ENCODE measurements around the gene SDK2.

Gene SDK2

DNA sequence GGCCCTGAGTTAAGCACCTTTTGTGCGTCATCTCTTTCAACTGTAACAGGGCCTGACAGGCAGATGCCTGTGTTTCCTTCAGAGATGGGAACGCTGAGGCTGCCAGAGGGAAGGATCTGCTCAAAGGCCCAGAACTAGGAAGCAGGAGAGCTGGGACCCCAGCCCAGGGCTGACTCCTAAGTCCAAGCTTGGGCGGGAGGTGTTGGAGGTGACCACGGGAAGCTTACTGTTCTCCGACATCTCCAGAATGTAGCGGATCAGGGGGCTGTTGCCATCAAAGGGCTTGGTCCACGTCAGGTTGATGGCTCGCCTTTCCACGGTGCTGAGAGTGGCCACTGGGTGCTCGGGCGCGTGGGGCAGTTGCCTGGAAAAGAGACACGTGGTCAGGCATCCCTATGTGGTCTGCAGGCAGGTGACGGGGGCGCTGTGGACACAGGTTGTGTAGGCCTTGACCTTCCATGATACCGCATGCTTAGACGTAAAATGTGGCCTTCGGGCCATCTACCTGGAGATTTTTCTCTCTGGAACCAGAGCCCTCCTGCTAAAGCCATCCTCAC is 221.0 kb downstream of the SDK2 start:
- H3K4me1 Mint-ChIP-seq (ENCODE audit: low read depth in 2 of 2) = no peaks in the 10 kb centered on the region
- H3K27ac Mint-ChIP-seq = no peak overlapping the region
- DNase-seq (no peak), ATAC-seq (replicated peaks) (no peak)
- no peak overlapping the region for H3K4me3 Mint-ChIP-seq
- H3K9me3 Mint-ChIP-seq = no peaks in the 10 kb centered on the region
- H3K36me3 Mint-ChIP-seq (ENCODE audit: insufficient read depth) = no peaks in the 10 kb centered on the region
- H3K27me3 Mint-ChIP-seq = peaks cover 5 to 37% of the 10 kb centered on the region in 2 donors

- H3K27ac Mint-ChIP-seq = no peak overlapping the region
- H3K4me1 Mint-ChIP-seq (ENCODE audit: low read depth in 2 of 2) = no peaks in the 10 kb centered on the region
- no peaks in the 10 kb centered on the region for H3K36me3 Mint-ChIP-seq (ENCODE audit: insufficient read depth)
- no peaks in the 10 kb centered on the region for H3K9me3 Mint-ChIP-seq
- ATAC-seq (replicated peaks) = no peak
- peaks cover 5 to 37% of the 10 kb centered on the region in 2 donors for H3K27me3 Mint-ChIP-seq
- DNase-seq = no peak
- no peak overlapping the region for H3K4me3 Mint-ChIP-seq
These were observed 222.1 kb downstream of the SDK2 start for GRCh38 chr17:73422121-73422520.

GRCh38 chr17:73420897-73421296 is 223.3 kb downstream of the SDK2 start:
- Mint-ChIP-seq H3K4me3 (no peak overlapping the region), H3K36me3 (ENCODE audit: insufficient read depth) (no peaks in the 10 kb centered on the region), H3K27ac (no peak overlapping the region), H3K27me3 (peaks cover 5 to 37% of the 10 kb centered on the region in 2 donors), H3K4me1 (ENCODE audit: low read depth in 2 of 2) (no peaks in the 10 kb centered on the region), H3K9me3 (no peaks in the 10 kb centered on the region)
- ATAC-seq (replicated peaks) (no peak), DNase-seq (no peak)

DNA sequence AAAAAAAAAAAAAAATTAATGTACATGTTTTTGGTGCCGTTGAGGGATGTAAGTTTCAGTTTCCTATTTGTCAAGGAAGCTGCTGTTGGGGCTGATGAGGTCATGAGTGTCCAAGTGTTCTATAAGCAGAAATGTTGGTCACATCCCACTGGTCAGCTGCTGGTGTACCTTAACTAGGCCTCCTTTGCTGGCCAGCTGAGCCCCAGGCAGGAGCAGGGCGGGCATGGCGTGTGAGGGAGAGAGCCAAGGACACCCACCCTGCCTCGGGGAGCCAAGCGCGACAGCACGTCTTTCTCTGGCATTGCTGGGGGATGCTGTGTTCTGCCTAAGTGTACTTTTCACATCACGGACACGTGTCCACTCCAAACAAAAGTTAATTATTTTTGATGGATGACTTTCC is 224.4 kb downstream of the SDK2 start:
- H3K36me3 Mint-ChIP-seq (ENCODE audit: insufficient read depth) = no peaks in the 10 kb centered on the region
- no peaks in the 10 kb centered on the region for H3K4me1 Mint-ChIP-seq (ENCODE audit: low read depth in 2 of 2)
- ATAC-seq (replicated peaks) = no peak
- H3K4me3 Mint-ChIP-seq = no peak overlapping the region
- H3K9me3 Mint-ChIP-seq = no peaks in the 10 kb centered on the region
- DNase-seq = no peak
- H3K27me3 Mint-ChIP-seq = peaks cover 5 to 37% of the 10 kb centered on the region in 2 donors
- H3K27ac Mint-ChIP-seq = no peak overlapping the region

DNA sequence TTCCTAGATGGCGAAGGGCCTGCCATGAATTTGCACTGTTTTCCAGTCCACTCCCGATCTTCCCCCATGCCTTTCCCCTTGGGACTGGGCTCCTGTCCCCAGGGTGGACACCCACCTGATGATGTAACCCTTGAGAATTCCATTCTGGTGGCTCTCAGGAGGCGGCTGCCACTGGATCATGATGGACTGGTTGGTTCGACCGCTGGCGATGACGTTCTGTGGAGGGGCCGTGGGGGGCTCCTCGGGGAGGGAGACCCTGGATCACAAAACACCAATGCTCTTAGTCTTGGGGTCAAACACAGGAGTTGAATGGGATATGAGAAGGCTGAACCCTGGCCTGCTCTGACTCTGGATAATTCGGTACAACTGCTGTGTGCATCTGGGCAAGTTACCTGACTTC is 225.2 kb downstream of the SDK2 start:
- H3K4me3 Mint-ChIP-seq = no peak overlapping the region
- H3K27me3 Mint-ChIP-seq = peaks cover 5 to 37% of the 10 kb centered on the region in 2 donors
- H3K27ac Mint-ChIP-seq = no peak overlapping the region
- DNase-seq (no peak), ATAC-seq (replicated peaks) (no peak)
- peaks cover 3% of the 10 kb centered on the region for H3K36me3 Mint-ChIP-seq (ENCODE audit: insufficient read depth)
- no peaks in the 10 kb centered on the region for H3K4me1 Mint-ChIP-seq (ENCODE audit: low read depth in 2 of 2)
- no peaks in the 10 kb centered on the region for H3K9me3 Mint-ChIP-seq

GRCh38 chr17:73415782-73416181 is 228.5 kb downstream of the SDK2 start:
- Mint-ChIP-seq H3K27me3 (peaks cover 0 to 11% of the 10 kb centered on the region in 2 donors), H3K4me1 (ENCODE audit: low read depth in 2 of 2) (no peaks in the 10 kb centered on the region), H3K27ac (no peak overlapping the region), H3K36me3 (ENCODE audit: insufficient read depth) (peaks cover 6% of the 10 kb centered on the region), H3K4me3 (no peak overlapping the region), H3K9me3 (no peaks in the 10 kb centered on the region)
- DNase-seq (no peak), ATAC-seq (replicated peaks) (no peak)

DNA sequence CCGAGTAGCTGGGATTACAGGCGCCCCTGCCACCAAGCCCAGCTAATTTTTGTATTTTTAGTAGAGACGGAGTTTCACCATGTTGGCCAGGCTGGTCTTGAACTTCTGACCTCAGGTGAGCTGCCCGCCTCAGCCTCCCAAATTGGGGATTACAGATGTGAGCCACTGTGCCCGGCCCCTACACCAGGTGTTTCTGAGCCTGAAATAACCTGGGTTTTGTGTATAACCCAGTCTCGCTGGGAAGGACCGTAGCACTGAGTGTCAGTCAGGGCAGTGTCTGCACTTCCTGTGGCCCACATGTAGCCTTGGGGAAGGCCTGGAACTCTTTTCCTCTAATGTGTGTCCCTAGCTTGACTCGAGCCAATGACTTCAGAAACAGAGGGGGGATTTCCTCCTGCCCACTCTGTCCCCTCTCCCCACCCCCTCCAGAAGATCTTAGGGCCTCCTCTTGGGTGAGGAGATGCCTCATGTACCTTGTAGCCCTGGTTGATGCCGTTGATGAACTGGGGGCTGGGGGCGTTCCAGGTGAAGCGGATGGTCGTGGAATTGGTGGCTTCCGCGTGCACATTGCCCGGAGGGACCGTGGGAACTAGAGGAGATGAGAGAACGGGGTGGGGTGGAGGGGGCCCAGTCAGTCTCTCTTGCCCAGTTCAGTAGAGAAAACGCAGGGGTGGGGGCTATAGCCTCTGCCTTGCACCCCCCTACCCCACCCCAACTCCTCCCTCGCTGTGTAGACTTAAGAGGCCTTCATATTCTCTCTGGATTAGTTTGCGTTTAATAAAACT is 229.9 kb downstream of the SDK2 start:
- ATAC-seq (replicated peaks) (no peak), DNase-seq (no peak)
- Mint-ChIP-seq H3K4me1 (ENCODE audit: low read depth in 2 of 2) (no peaks in the 10 kb centered on the region), H3K4me3 (no peak overlapping the region), H3K27me3 (peaks cover 0 to 8% of the 10 kb centered on the region in 2 donors), H3K27ac (no peak overlapping the region), H3K9me3 (no peaks in the 10 kb centered on the region), H3K36me3 (ENCODE audit: insufficient read depth) (peaks cover 6% of the 10 kb centered on the region)

- no peak for ATAC-seq (replicated peaks)
- H3K9me3 Mint-ChIP-seq = no peaks in the 10 kb centered on the region
- no peak for DNase-seq
- H3K4me1 Mint-ChIP-seq (ENCODE audit: low read depth in 2 of 2) = no peaks in the 10 kb centered on the region
- H3K4me3 Mint-ChIP-seq = no peak overlapping the region
- H3K27me3 Mint-ChIP-seq = peaks cover 0 to 21% of the 10 kb centered on the region in 2 donors
- H3K27ac Mint-ChIP-seq = no peak overlapping the region
- H3K36me3 Mint-ChIP-seq (ENCODE audit: insufficient read depth) = peaks cover 6% of the 10 kb centered on the region
These were observed 231.3 kb downstream of the SDK2 start for GRCh38 chr17:73412914-73413313.

- no peaks in the 10 kb centered on the region for H3K9me3 Mint-ChIP-seq
- no peak overlapping the region for H3K27ac Mint-ChIP-seq
- H3K27me3 Mint-ChIP-seq = peaks cover 0 to 21% of the 10 kb centered on the region in 2 donors
- no peak for ATAC-seq (replicated peaks)
- no peak overlapping the region for H3K4me3 Mint-ChIP-seq
- H3K4me1 Mint-ChIP-seq (ENCODE audit: low read depth in 2 of 2) = no peaks in the 10 kb centered on the region
- DNase-seq = no peak
- H3K36me3 Mint-ChIP-seq (ENCODE audit: insufficient read depth) = peaks cover 6% of the 10 kb centered on the region
These were observed 232.9 kb downstream of the SDK2 start for GRCh38 chr17:73411313-73411747.

DNA sequence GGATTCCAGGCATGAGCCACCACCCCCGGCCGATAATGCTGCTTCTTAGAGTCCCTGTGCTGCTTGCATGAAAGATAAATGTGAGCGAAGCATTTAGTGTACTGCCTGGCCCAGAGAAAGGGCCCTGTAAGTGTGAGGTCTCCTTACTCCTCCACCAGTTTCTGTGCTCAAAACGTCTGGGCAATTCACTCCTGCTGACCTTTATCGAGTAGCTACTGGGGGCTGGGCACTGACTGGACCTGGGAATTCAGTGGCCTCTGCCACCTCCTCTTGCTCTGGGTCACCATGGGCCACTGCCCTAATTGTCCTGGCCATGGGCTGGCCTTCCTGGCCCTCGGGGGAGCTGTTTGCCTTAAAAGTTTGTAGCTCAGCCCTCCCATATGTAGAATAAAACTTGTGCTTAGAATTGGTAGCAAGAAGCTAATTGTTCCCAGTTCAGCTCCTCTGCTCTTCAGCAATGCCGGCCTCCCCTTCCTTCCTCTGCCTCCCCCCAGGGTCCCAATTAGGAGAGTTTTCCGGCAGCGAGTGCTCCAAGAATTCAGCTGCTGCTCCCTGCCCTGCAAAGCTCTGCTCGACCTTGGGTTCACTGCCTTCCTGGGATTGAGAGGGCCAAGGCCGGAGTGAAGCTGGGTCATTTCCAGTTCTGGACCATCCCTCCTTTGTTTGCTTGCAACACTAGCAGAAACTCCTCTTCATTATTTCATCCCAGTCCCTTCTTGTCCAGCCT is 233.5 kb downstream of the SDK2 start:
- H3K9me3 Mint-ChIP-seq = no peaks in the 10 kb centered on the region
- H3K27me3 Mint-ChIP-seq = peaks cover 0 to 21% of the 10 kb centered on the region in 2 donors
- peaks cover 6% of the 10 kb centered on the region for H3K36me3 Mint-ChIP-seq (ENCODE audit: insufficient read depth)
- no peaks in the 10 kb centered on the region for H3K4me1 Mint-ChIP-seq (ENCODE audit: low read depth in 2 of 2)
- DNase-seq (no peak), ATAC-seq (replicated peaks) (no peak)
- no peak overlapping the region for H3K4me3 Mint-ChIP-seq
- H3K27ac Mint-ChIP-seq = no peak overlapping the region

DNA sequence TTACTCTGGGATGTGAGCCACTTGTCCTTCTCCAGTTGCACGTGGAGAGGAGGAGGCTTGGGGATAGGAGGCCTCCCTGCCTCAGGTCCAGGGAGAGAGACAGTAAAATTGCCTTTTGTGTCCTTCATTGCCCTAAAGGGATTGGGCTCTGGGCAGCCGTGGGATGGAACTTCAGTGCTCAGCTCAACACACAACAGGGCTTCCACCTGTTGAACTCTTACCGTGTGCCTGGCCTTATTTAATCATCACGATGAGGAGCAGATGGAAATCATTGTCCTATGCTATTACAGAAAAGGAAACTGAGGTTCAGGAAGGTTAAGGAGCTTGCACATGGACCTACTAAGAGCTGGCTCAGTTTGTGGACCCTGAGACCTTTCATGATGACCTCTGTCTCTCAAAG is 240.0 kb downstream of the SDK2 start:
- Mint-ChIP-seq H3K36me3 (ENCODE audit: insufficient read depth) (no peaks in the 10 kb centered on the region), H3K4me3 (no peak overlapping the region), H3K4me1 (ENCODE audit: low read depth in 2 of 2) (no peaks in the 10 kb centered on the region)

GRCh38 chr17:73402466-73402865 is 241.8 kb downstream of the SDK2 start:
- ATAC-seq (replicated peaks) (no peak), DNase-seq (no peak)
- H3K4me3 Mint-ChIP-seq = no peak overlapping the region
- H3K9me3 Mint-ChIP-seq = no peaks in the 10 kb centered on the region
- H3K27ac Mint-ChIP-seq = no peak overlapping the region
- H3K36me3 Mint-ChIP-seq (ENCODE audit: insufficient read depth) = no peaks in the 10 kb centered on the region
- no peaks in the 10 kb centered on the region for H3K4me1 Mint-ChIP-seq (ENCODE audit: low read depth in 2 of 2)
- H3K27me3 Mint-ChIP-seq = peaks cover 12 to 32% of the 10 kb centered on the region in 2 donors

More for the DNA sequence above, 240.0 kb downstream of the SDK2 start:
- no peak overlapping the region for H3K27ac Mint-ChIP-seq
- ATAC-seq (replicated peaks) = no peak
- H3K9me3 Mint-ChIP-seq = no peaks in the 10 kb centered on the region
- H3K27me3 Mint-ChIP-seq = peaks cover 7 to 27% of the 10 kb centered on the region in 2 donors
- DNase-seq = no peak

- H3K36me3 Mint-ChIP-seq (ENCODE audit: insufficient read depth) = no peaks in the 10 kb centered on the region
- no peak overlapping the region for H3K27ac Mint-ChIP-seq
- DNase-seq (no peak), ATAC-seq (replicated peaks) (no peak)
- no peaks in the 10 kb centered on the region for H3K4me1 Mint-ChIP-seq (ENCODE audit: low read depth in 2 of 2)
- H3K27me3 Mint-ChIP-seq = peaks cover 12 to 38% of the 10 kb centered on the region in 2 donors
- H3K4me3 Mint-ChIP-seq = no peak overlapping the region
- H3K9me3 Mint-ChIP-seq = no peaks in the 10 kb centered on the region
These were observed 242.3 kb downstream of the SDK2 start for GRCh38 chr17:73401911-73402310.
